GOT3 (cell line): Measurements from ENCODE around the gene GSK3A.

Source experiments
- DNase-seq: peaks from one replicate; lab custom pipeline; 2025; ENCODE audit warnings: mixed read lengths; lab: John Stamatoyannopoulos, UW

The GSK3A gene

DNA sequence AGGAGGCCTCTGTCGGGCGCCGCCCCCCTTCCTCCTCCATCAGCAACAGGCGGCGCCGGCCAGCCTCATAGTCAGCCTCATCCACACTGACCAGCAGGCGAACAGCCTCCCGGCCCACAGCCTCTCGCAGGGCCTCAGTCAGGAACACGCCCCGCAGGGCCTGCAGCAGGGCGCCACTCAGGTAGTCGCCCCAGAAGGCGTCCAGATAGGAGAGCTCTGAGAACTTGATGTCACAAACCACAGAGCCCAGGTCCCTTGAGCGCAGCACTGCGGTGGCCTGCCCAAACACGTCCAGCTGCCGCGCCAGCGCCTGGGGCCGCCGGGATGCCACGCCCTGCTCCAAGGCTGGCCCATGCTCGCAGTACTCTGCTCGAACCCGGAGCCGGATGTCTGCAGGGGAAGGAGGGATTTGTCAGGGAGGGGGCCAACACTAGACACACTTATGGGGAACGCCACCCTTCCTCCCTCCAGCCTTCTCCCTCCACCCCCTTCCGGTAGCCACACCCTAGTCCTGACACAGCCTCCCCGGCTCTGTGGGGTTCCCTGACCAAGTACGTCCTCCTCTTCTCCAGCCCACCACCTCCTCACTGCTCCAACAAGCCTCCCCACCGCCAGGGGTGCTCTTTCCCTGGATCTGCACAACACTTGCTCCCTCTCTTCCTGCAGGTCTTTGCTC is 42.8 kb downstream of the GSK3A start:
- DNase-seq = no peak

DNA sequence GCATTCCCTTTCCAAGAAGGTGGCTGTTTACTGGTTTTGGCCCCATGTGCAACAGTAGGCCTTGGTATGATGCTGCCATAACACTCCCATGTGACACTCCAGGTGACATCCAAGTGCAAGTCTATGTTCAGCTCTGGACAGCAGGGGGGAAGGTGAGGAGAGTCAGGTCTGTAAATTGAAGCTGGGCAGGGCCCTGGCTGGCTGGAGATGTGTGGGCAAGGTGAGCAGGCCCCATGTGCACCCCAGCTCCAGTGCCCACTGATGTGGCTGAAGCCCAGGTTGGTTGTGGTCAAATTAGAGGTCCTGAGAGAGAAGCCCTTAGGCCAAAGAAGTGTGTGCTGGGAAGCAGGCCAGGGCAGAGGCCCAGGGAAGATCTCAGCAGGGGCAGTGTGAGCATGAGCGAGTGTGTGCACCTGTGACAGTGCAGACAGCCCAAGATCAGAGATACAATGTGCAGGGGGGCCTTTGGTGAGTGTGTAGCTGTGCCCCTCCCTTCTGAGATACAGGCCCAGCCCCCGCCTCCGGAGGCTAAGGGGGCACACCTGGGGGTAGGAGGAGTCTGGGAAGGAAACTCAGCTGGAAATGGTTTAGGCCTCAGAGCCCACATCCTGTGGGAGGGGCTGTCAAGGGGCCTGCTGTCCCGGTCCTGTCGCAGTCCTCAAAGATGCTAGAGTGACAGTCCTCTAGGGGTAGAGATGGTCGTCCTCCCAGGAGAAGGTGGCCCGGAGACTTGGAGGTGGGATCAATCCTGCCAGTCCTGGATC is 43.5 kb downstream of the GSK3A start:
- DNase-seq = no peak

DNA sequence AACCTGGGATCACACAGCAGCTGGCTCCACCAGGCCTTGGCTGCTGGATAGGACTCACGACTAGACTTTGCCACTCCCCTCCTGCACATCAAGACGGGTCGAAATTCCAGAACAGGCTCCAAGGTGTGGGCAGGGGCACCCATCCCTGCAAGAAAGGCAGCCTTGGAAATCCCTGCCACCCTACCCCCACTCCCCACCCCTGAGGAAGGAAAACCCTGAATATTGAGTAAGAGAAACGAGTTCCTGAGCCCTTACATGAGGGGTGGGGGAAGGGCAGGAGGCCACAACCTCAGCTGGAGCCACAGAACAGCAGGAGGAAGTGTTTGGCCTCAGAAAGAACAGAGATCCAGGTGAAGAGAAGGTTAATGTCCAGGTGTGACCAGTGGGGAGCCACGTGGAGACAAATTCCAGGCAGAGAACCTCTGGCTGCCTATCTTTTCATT is 45.0 kb downstream of the GSK3A start:
- DNase-seq = no peak

DNA sequence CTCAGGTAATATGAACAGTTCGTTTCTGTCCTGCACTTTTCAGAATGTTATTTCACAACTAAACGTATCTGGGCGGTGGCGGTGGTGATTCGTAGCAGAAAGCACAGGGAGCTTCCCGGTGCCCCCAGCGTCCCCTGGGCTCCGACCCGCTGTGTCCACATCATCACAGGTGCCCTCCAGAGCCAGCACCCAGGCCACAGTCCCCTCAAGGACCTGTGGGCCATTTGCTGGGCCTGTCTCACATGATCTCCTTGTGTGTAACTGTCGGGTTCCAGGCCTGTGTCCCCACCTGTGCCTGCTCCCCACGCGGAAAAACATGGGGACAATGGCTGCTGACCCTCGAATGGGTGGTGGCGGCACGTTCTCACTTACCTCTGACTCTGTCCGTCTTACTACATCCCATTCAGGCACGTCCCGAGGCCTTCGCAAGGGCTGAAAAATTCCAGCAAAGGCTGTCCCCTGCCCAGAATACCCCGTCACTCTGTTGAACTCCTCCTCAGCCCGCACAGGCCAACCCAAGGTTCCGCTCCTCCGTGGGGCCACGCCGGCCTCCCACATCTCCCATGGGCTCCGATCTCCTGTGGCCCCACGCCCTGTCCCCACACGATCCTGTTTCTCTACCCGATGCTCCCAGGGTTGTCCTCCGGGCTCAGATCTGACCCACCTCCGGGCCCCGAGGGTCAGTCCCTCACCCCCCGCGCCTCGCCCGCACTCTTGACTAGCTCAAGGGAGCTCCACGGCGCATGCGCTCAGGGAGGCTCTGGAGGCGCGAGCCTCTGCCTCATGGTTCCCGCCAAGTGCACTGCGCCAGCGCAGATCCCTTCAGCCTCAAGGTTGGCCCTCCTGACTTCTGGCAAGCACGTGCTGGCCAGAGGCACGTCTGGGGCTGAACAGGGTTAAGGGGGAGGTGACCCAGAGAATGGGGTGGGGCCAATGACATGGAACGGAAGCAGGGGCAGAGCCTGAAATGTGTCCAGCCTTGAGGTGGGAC is 46.1 kb downstream of the GSK3A start:
- DNase-seq = no peak

DNA sequence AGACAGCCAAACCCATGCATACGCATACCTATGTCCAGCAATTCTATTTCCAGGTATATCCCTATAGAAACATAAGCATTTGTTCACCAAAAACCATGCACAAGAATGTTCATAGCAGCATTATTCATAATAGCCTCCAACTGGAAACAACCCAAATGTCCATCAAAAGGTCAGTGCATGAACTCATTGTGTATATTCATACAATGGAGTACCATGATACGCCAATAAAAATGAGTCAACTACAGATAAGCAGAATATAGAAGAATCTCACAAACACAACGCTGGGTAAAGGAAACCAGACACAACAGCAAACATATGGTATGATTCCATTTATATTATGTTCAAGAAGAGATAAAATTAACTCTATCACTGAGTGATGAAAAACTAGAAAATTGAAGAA is 48.7 kb downstream of the GSK3A start:
- no peak for DNase-seq

DNA sequence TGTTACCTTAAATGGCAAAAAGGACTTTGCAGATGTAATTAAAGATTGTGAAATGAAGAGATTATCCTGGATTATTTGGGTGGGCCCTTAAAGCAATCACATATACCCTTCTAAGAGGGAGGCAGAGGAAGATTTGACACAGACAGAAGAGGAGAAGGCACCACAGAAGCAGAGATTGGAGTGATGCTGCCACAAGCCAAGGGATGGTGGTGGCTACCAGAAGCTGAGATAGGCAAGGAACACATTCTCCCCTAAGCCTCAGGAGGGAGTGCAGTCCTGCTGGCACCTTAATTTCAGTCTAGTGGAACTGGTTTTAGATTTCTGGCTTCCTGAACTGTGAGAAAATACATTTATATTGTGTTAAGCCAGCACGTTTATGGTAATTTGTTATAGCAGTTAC is 49.1 kb downstream of the GSK3A start:
- DNase-seq = no peak

DNA sequence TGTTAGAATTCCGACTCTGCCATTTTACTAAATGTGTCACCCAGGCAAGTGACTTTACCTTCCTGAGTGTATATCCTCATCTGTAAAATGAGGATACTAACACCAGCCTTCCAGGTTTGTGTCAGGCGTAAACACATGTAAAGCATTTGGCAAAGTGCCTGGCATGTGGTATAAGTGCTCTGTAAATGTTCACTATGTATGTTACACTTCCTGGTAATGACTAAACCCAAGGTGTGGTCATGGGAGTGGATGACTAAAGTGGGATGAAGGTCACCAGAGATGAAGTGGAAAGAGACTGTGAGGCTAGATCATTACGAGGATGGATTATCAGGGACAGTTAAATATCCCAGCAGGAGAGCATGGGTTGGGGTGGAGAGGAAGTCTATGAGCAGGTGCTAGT is 50.5 kb downstream of the GSK3A start:
- DNase-seq = no peak

DNA sequence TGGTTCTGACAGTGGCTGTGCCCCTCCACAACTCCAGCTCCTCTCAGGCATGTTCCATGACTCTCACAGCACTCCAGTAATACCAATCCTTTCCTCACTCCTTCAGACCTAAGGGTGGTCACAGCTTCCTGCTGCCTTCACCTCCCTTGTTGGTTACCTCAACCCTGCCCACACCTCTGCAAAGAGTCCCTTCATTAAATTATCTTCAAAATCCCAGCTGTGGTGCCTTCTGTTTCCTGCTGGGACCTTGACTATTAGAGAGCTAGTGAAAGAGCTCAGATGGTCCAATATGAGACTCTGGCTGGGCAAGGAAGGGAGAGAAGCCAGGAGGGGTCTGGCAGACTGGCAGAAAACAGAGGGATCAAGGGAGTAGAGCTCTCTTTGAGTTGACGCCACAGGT is 51.1 kb downstream of the GSK3A start:
- no peak for DNase-seq

DNA sequence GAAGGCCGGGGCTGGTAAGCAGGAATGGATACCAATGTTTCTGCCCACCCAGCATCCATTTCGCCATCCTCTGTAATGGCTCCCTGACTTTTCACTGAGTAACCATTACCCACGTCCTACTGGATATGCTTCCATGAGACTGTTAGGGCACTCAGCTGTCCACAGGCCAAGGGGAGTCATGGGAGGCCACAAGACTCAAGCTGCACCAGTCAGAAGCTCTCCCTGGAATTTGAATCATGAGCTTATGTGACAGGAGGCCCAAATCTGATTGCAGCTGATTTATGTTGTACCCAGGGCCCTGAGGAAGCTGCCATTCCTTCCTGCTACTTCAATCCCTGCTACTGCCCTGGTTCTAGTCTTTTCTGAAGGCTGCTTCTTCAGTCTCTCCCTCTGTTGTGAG is 53.3 kb downstream of the GSK3A start:
- DNase-seq = no peak

DNA sequence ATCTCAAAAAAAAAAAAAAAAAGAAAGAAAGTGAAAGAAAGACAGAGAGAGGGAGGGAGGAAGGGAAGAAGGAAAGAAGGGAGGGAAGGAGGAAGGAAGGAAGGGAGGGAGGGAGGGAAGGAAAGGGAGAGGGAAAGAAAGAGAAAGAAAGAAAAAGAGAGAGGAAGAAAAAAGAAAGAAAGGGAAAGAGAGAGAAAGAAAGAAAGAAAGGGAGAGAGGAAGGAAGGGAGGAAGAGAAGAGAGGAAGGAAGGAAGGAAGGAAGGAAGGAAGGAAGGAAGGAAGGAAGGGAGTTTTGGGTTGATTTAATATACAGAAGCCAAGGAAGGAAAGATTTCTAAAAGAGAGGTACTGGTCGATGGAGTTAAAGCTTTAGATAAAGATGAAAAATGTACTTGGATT is 53.7 kb downstream of the GSK3A start:
- no peak for DNase-seq

DNA sequence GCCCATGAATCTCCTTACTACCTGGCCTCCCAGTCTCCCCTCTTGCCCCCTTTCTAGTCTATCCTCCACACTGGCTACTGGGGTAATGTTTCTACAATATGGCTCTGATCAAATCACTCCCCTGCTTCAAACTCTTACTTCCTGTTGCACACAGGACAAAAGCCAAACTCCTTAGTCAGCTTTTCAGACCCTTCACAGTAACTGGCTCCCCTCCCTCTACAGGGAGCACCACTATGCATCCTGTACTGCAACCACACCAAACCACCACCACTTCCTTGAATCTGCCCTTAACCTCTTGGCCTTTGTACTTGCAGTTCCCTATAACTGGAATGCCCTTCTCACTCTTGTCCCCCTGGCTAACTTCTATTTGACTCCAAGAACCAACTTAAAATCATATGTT is 57.1 kb downstream of the GSK3A start:
- no peak for DNase-seq

DNA sequence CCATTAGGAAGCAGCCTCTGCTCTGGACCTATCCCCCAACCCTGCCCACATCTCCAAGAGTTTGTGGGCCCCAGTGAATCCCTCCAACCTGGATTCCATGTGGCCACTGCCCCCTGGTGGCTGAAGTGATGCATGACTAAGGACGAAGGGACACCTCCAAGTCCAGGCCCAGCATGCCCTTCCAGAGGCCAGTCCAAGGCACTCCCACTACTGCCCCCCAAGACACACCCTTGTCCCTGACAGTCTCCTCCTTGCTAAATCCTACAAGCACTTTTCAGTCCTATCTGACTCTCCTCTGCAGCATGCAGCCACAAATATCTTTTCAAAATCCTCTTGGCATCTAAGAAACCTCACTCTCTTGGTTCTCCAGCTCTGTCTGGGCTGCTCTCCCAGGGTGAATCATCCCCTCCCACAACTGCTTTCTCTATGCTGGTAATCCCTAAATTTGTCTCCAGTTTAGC is 58.0 kb downstream of the GSK3A start:
- peak; percentile 8 for DNase-seq
